Measurements from ENCODE around the gene ANKRD33B. TPM values are rescaled to one million over a fixed set of nuclear protein-coding genes. Genes with fewer than 3 reads are reported as not detected.

The ANKRD33B gene
- total RNA-seq, 1 experiment from 2014 or later, result 0.75 TPM

GRCh38 chr5:10577371-10578292, 13.8 kb downstream of the ANKRD33B start:
- no TSS peak for BruUV-seq (replicated peaks)
- no peak overlapping the region for H3K27ac ChIP-seq (ENCODE audit: low read depth, low read length, poor library complexity, severe bottlenecking)
- H3K4me1 ChIP-seq (ENCODE audit: insufficient read depth, low read length, poor library complexity, severe bottlenecking), result no peaks in the 10 kb centered on the region
- no peak overlapping the region for H3K4me3 ChIP-seq (ENCODE audit: low read depth, low read length, poor library complexity, severe bottlenecking)
- ChIA-PET POLR2A (ENCODE audit: low non-redundant PET) (no interaction called here), CTCF (no interaction called here)
- H3K36me3 ChIP-seq (ENCODE audit: insufficient read depth, low read length, poor library complexity, severe bottlenecking), result no peaks in the 10 kb centered on the region
- H3K9me3 ChIP-seq (ENCODE audit: low read depth, low read length, poor library complexity, severe bottlenecking), result no peaks in the 10 kb centered on the region
- no peak for DNase-seq (ENCODE audit: low spot score)
- H3K27me3 ChIP-seq (replicated peaks; ENCODE audit: insufficient read depth, low read depth, low read length, poor library complexity), result no peaks in the 10 kb centered on the region
- TF ChIP-seq CTCF (conservative IDR thresholded peaks at IDR 0.05; ENCODE audit: low read depth, low read length), result no peak
- no peak for TF ChIP-seq EZH2 (IDR thresholded peaks at IDR 0.05; ENCODE audit: borderline replicate concordance, low read depth, low read length, poor library complexity, severe bottlenecking)
- intact Hi-C loops (cut with micrococcal nuclease; ENCODE audit: unreplicated experiment), result no loop called here

GRCh38 chr5:10578293-10578665, 14.4 kb downstream of the ANKRD33B start:
- intact Hi-C loops (cut with micrococcal nuclease; ENCODE audit: unreplicated experiment), result no loop called here
- H3K36me3 ChIP-seq (ENCODE audit: insufficient read depth, low read length, poor library complexity, severe bottlenecking), result no peaks in the 10 kb centered on the region
- BruUV-seq (replicated peaks), result no TSS peak
- no peaks in the 10 kb centered on the region for H3K9me3 ChIP-seq (ENCODE audit: low read depth, low read length, poor library complexity, severe bottlenecking)
- ChIA-PET CTCF (no interaction called here), POLR2A (ENCODE audit: low non-redundant PET) (no interaction called here)
- H3K4me3 ChIP-seq (ENCODE audit: low read depth, low read length, poor library complexity, severe bottlenecking), result no peak overlapping the region
- H3K4me1 ChIP-seq (ENCODE audit: insufficient read depth, low read length, poor library complexity, severe bottlenecking), result no peaks in the 10 kb centered on the region
- no peak overlapping the region for H3K27ac ChIP-seq (ENCODE audit: low read depth, low read length, poor library complexity, severe bottlenecking)
- TF ChIP-seq CTCF (conservative IDR thresholded peaks at IDR 0.05; ENCODE audit: low read depth, low read length) (no peak), EZH2 (IDR thresholded peaks at IDR 0.05; ENCODE audit: borderline replicate concordance, low read depth, low read length, poor library complexity, severe bottlenecking) (no peak)
- no peaks in the 10 kb centered on the region for H3K27me3 ChIP-seq (replicated peaks; ENCODE audit: insufficient read depth, low read depth, low read length, poor library complexity)
- no peak for DNase-seq (ENCODE audit: low spot score)

- intact Hi-C loops (cut with micrococcal nuclease; ENCODE audit: unreplicated experiment), result no loop called here
- Histone ChIP-seq H3K4me1 (ENCODE audit: insufficient read depth, low read length, poor library complexity, severe bottlenecking) (no peaks in the 10 kb centered on the region), H3K27ac (ENCODE audit: low read depth, low read length, poor library complexity, severe bottlenecking) (no peak overlapping the region), H3K27me3 (replicated peaks; ENCODE audit: insufficient read depth, low read depth, low read length, poor library complexity) (no peaks in the 10 kb centered on the region), H3K36me3 (ENCODE audit: insufficient read depth, low read length, poor library complexity, severe bottlenecking) (no peaks in the 10 kb centered on the region), H3K4me3 (ENCODE audit: low read depth, low read length, poor library complexity, severe bottlenecking) (no peak overlapping the region), H3K9me3 (ENCODE audit: low read depth, low read length, poor library complexity, severe bottlenecking) (no peaks in the 10 kb centered on the region)
- ChIA-PET CTCF (no interaction called here), POLR2A (ENCODE audit: low non-redundant PET) (no interaction called here)
- no peak for DNase-seq (ENCODE audit: low spot score)
- no TSS peak for BruUV-seq (replicated peaks)
- TF ChIP-seq CTCF (conservative IDR thresholded peaks at IDR 0.05; ENCODE audit: low read depth, low read length) (no peak), EZH2 (IDR thresholded peaks at IDR 0.05; ENCODE audit: borderline replicate concordance, low read depth, low read length, poor library complexity, severe bottlenecking) (no peak)
Measured at GRCh38 chr5:10578869-10579268, 15.0 kb downstream of the ANKRD33B start.

All from A673 (cell line).